A549 (cell line): ENCODE data around the gene CTNNA3. TPM values are rescaled to one million over a fixed set of nuclear protein-coding genes. Genes with fewer than 3 reads are reported as not detected.

Experiments
- ATAC-seq, 2 experiments: fragments of 200-7000 bp in 1 of 2; fragments of >200 bp in 1 of 2; cut with Nextera tagmentation in 1 of 2; cut with Tn5 transposase in 1 of 2; 3 replicates each; pipeline versions ENCODE4 v1.8.0 to v1.9.1; 2018 to 2020; ENCODE audit warnings: mild to moderate bottlenecking in 1 of 2, moderate library complexity in 1 of 2
- CTCF ChIA-PET: fragments of 300-600 bp; sonication (Branson Sonifier 250); formaldehyde crosslinking; extraction: SDS; loops from one replicate; lab custom pipeline; 2021; ENCODE audit warnings: antibody characterized with exemption, inconsistent platforms; lab: Yijun Ruan, JAX
- POLR2A ChIA-PET: fragments of 350-600 bp; formaldehyde crosslinking; extraction: SDS; loops from one replicate; lab custom pipeline; 2021; ENCODE audit warnings: antibody characterized with exemption, inconsistent platforms; lab: Yijun Ruan, JAX
- DNase-seq, 2 experiments: peaks; one replicate each; pipeline versions ENCODE4 v3.0.0 to v3.0.0-alpha.2; 2011 to 2016; ENCODE audit warnings: low read depth in 1 of 2, low spot score in 1 of 2
- FAIRE-seq: peaks from 2 replicates; lab custom pipeline; 2011; peaks lifted over from hg19 to GRCh38; lab: Jason Lieb, UNC
- H3K27ac ChIP-seq, 2 experiments: fragments of >200 bp; sonication (Bioruptor Twin); formaldehyde crosslinking; 3 replicates each; pipeline ENCODE4 v1.5.1; 2016 to 2017
- H3K4me1 ChIP-seq: fragments of >200 bp; sonication (Bioruptor Twin); formaldehyde crosslinking; 3 replicates; pipeline ENCODE4 v1.6.1; 2016
- H3K4me2 ChIP-seq: fragments of >200 bp; sonication (Bioruptor Twin); formaldehyde crosslinking; 3 replicates; pipeline ENCODE4 v1.6.1; 2016
- H3K4me3 ChIP-seq: fragments of >200 bp; sonication (Bioruptor Twin); formaldehyde crosslinking; 3 replicates; pipeline ENCODE4 v1.5.1; 2016
- H3K9me3 ChIP-seq: fragments of >200 bp; sonication (Bioruptor Twin); formaldehyde crosslinking; 3 replicates; pipeline ENCODE4 v1.6.1; 2016
- ATOH8 ChIP-seq: fragments of 250-450 bp; sonication (Bioruptor Pico); IDR thresholded peaks from 2 replicates; pipeline ENCODE4 v1.5.0; 2020; ENCODE audit warnings: low read depth, mild to moderate bottlenecking, moderate library complexity
- EHF ChIP-seq: fragments of 250-450 bp; sonication (Bioruptor Pico); IDR thresholded peaks from 2 replicates; pipeline ENCODE4 v1.5.0; 2020; ENCODE audit warnings: mild to moderate bottlenecking
- EP300 ChIP-seq, 2 experiments: fragments of >200 bp; sonication (Bioruptor Twin); formaldehyde crosslinking; IDR thresholded peaks; 2 replicates in 1 of 2; 3 replicates in 1 of 2; pipeline ENCODE4 v1.6.1; 2016 to 2017
- ESRRA ChIP-seq: fragments of 150-350 bp; IDR thresholded peaks from 2 replicates; pipeline ENCODE4 v1.6.1; 2014; ENCODE audit warnings: mild to moderate bottlenecking, low read length, borderline replicate concordance
- HMGXB4 ChIP-seq: fragments of 250-450 bp; sonication (Bioruptor Pico); IDR thresholded peaks from 2 replicates; pipeline ENCODE4 v1.5.0; 2021; ENCODE audit warnings: mild to moderate bottlenecking, moderate library complexity, borderline replicate concordance
- HOXA7 ChIP-seq: fragments of 250-450 bp; sonication (Bioruptor Pico); IDR thresholded peaks from 2 replicates; pipeline ENCODE4 v1.5.0; 2020; ENCODE audit warnings: mild to moderate bottlenecking, moderate library complexity
- HOXB5 ChIP-seq: fragments of 250-450 bp; sonication (Bioruptor Pico); IDR thresholded peaks from 2 replicates; pipeline ENCODE4 v1.5.0; 2020; ENCODE audit warnings: mild to moderate bottlenecking, moderate library complexity
- KDM5A ChIP-seq: fragments of 200-600 bp; sonication (generic); IDR thresholded peaks from 2 replicates; pipeline ENCODE4 v1.6.1; 2016; ENCODE audit warnings: antibody characterized with exemption, mild to moderate bottlenecking
- MAFK ChIP-seq: fragments of 450-650 bp; IDR thresholded peaks from 2 replicates; pipeline ENCODE4 v1.6.1; 2014; ENCODE audit not compliant: partially characterized antibody
- MAZ ChIP-seq: fragments of 150-350 bp; IDR thresholded peaks from 2 replicates; pipeline ENCODE4 v1.6.1; 2014; ENCODE audit warnings: antibody characterized with exemption, low read depth, low read length, borderline replicate concordance
- NFE2L2 ChIP-seq: fragments of 150-350 bp; conservative IDR thresholded peaks from 2 replicates; pipeline ENCODE4 v1.6.1; 2014; ENCODE audit warnings: low read length
- PHF8 ChIP-seq: fragments of 200-600 bp; sonication (generic); IDR thresholded peaks from 2 replicates; pipeline ENCODE4 v1.6.1; 2016; ENCODE audit warnings: low read depth, mild to moderate bottlenecking, antibody characterized with exemption, moderate library complexity, borderline replicate concordance
- RAD21 ChIP-seq, 2 experiments: fragments of >200 bp in 1 of 2; sonication (Bioruptor Twin) in 1 of 2; formaldehyde crosslinking in 1 of 2; IDR thresholded peaks in 1 of 2; conservative IDR thresholded peaks in 1 of 2; 2 replicates in 1 of 2; 3 replicates in 1 of 2; pipeline ENCODE4 v1.6.1; 2012 to 2018; ENCODE audit warnings: inconsistent platforms in 1 of 2
- REST ChIP-seq: fragments of 200-600 bp; sonication (generic); IDR thresholded peaks from 2 replicates; pipeline ENCODE4 v1.6.1; 2016; ENCODE audit warnings: antibody characterized with exemption, mild to moderate bottlenecking, moderate library complexity
- RFX5 ChIP-seq: fragments of 450-650 bp; IDR thresholded peaks from 2 replicates; pipeline ENCODE4 v1.7.1; 2014; ENCODE audit warnings: antibody characterized with exemption, mild to moderate bottlenecking, moderate library complexity
- SMC3 ChIP-seq: fragments of >200 bp; sonication (Bioruptor Twin); formaldehyde crosslinking; IDR thresholded peaks from 3 replicates; pipeline ENCODE4 v1.6.1; 2018; ENCODE audit warnings: inconsistent platforms
- USF2 ChIP-seq: fragments of 450-650 bp; IDR thresholded peaks from 2 replicates; pipeline ENCODE4 v1.6.1; 2014; ENCODE audit warnings: antibody characterized with exemption
- ZFP36 ChIP-seq: fragments of 450-650 bp; IDR thresholded peaks from 2 replicates; pipeline ENCODE4 v1.6.1; 2014; ENCODE audit warnings: borderline replicate concordance; ENCODE audit not compliant: partially characterized antibody
- ZSCAN20 ChIP-seq: fragments of 250-450 bp; sonication (Bioruptor Pico); IDR thresholded peaks from 2 replicates; pipeline ENCODE4 v1.8.0; 2022; ENCODE audit warnings: mild to moderate bottlenecking, moderate library complexity
- WGBS: methylation state at CpG from one replicate; pipeline ENCODE4 v1.1.6; 2017; ENCODE audit errors: missing lambda C conversion rate; 5-methylcytosine and 5-hydroxymethylcytosine counted together
- polyA plus RNA-seq, 4 experiments: library from polyadenylated mRNA; depleted of rRNA in 3 of 4; stranded (reverse); fragments of >200 nt; fragmentation: RNase III in 1 of 4; extraction: RNeasy Plus Mini Kit Qiagen cat#74134 plus additional on column Dnase treatment in 1 of 4; gene quantifications; 2 replicates in 3 of 4; 3 replicates in 1 of 4; pipeline ENCODE4 v1.2.3, GENCODE V29; 2011 to 2017
- TF ChIP-seq, protein P1 (sequence below): fragments of >200 bp; sonication (Bioruptor Twin); formaldehyde crosslinking; IDR thresholded peaks from 3 replicates; pipeline ENCODE4 v1.6.1; 2016

Gene CTNNA3
- polyA plus RNA-seq, 2 of the 4 experiments (the other 2 are of a cell fraction) = not detected

DNA sequence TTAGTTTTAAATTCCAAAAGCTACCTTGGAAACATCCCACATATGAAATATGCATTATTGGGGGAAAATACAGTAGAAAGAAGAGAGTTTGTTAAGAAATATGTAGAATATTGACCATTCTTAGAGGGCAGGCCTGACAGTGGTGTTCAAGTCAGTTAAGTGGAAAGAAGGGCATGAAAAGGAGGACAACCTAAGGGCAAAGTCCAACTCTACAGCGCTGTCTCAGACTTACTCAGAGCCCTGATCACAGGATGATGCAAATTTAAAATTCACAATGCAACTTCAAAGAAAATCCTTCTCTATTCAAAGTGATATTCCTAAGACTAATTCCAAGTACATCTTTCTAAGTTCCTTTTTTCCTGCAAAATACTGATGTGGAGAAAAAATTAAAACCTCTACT is 909.3 kb downstream of the CTNNA3 start:
- ChIA-PET CTCF (no interaction called here), POLR2A (no interaction called here)
- no peak overlapping the region for H3K27ac ChIP-seq
- H3K4me1 ChIP-seq = no peaks in the 10 kb centered on the region
- no peak overlapping the region for H3K4me3 ChIP-seq
- H3K9me3 ChIP-seq = no peaks in the 10 kb centered on the region
- no peak for DNase-seq
- H3K4me2 ChIP-seq = no peak overlapping the region
- TF ChIP-seq ATOH8 (CRISPR knock-in tag) = no peak
- no peak for TF ChIP-seq NFE2L2
- TF ChIP-seq, protein P1, sequence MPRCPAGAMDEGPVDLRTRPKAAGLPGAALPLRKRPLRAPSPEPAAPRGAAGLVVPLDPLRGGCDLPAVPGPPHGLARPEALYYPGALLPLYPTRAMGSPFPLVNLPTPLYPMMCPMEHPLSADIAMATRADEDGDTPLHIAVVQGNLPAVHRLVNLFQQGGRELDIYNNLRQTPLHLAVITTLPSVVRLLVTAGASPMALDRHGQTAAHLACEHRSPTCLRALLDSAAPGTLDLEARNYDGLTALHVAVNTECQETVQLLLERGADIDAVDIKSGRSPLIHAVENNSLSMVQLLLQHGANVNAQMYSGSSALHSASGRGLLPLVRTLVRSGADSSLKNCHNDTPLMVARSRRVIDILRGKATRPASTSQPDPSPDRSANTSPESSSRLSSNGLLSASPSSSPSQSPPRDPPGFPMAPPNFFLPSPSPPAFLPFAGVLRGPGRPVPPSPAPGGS = no peak
- TF ChIP-seq ZFP36 = no peak
- TF ChIP-seq EHF (CRISPR knock-in tag) = no peak
- no peak for TF ChIP-seq HOXA7
- no peak for TF ChIP-seq REST
- TF ChIP-seq MAFK = no peak
- TF ChIP-seq RFX5 = no peak
- no peak for TF ChIP-seq KDM5A
- TF ChIP-seq ZSCAN20 (CRISPR knock-in tag) = no peak
- no peak for TF ChIP-seq PHF8
- TF ChIP-seq HOXB5 = no peak
- no peak for TF ChIP-seq RAD21 (conservative IDR thresholded peaks at IDR 0.05 in 1 of 2, IDR thresholded peaks at IDR 0.05 in 1 of 2)
- TF ChIP-seq USF2 = no peak
- TF ChIP-seq HMGXB4 (CRISPR knock-in tag) = no peak
- no peak for TF ChIP-seq SMC3
- no peak for TF ChIP-seq MAZ
- 15% methylated on average over 1 of the region's 1 CpG for WGBS
- ATAC-seq = no peak
- FAIRE-seq = no peak

GRCh38 chr10:66784770-66785169 is 911.2 kb downstream of the CTNNA3 start:
- DNase-seq = no peak
- Histone ChIP-seq H3K27ac (no peak overlapping the region), H3K4me1 (no peaks in the 10 kb centered on the region), H3K4me3 (no peak overlapping the region), H3K9me3 (no peaks in the 10 kb centered on the region), H3K4me2 (no peak overlapping the region)
- 12% methylated on average over 1 of the region's 1 CpG for WGBS
- no peak for FAIRE-seq
- TF ChIP-seq ESRRA (no peak), EP300 (IDR thresholded peaks at IDR 0.05) (no peak)
- CTCF ChIA-PET = no interaction called here
- POLR2A ChIA-PET = no interaction called here
- ATAC-seq = no peak
